Measurements from ENCODE around the gene OR2AT4.
"Not testable (repeated sequence)": the region's sequence is repeated elsewhere in the genome, so short reads cannot be mapped to it uniquely, and the experiment has no call there.

The OR2AT4 gene

DNA sequence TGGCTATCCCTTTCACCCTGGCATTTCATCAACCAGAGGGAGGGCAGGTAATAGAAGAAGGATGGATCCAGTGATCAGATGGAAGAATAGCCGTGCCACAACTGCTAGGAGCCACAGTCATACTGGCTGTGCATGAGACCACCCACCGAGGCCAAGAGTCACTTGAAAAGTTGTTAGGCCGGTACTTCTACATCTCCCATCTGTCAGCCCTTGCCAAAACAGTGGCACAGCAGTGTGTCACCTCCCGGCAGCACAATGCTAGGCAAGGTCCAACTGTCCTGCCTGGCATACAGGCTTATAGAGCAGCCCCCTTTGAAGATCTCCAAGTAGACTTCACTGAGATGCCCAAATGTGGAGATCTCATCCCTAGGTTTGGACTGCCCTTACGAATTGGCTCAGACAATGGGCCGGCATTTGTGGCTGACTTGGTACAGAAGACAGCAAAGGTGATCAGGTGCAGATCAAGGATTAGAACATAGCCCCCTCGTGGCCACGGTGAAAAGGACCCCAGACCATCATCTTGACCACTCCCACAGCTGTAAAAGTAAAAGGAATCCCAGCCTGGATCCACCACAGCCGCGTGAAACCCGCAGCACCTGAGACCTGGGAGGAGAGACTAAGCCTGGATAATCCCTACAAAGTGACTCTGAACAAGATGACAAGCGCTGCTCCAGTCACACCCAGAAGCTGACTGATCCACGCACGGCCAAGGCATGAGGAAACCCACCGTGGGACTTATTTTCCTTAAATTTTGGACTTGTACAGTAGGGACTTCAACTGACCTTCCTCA is 52.1 kb downstream of the OR2AT4 start:
- H3K9ac ChIP-seq (ENCODE audit: low read depth, low read length); H3K27ac ChIP-seq (ENCODE audit: low read depth, low read length); H3K27me3 ChIP-seq (ENCODE audit: control insufficient read depth, insufficient read depth, low read length); H3K36me3 ChIP-seq (ENCODE audit: control insufficient read depth, insufficient read depth, low read length); H3K9me3 ChIP-seq (ENCODE audit: control insufficient read depth, insufficient read depth, low read length); H3K4me3 ChIP-seq (ENCODE audit: low read depth, low read length); H3K4me1 ChIP-seq (ENCODE audit: control insufficient read depth, insufficient read depth, low read length): not testable (repeated sequence)

DNA sequence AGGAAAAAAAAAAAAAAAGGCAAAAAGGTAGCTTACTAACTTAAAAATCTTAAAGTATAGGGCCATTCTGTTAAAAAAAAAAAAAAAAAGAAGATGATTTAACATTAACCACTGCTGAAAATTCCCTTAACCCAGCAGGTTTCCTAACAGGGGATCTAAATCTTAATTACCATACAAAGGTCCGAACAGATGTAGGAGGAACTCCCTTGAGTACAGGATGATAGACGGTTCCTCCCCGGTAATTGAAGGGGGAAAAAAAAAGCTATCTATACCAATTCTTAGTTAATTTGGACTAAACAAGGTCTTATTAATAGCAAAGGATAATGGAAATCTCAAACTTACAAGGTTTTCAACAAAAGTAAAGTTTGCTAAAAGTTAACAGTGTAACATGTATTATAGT is 54.9 kb downstream of the OR2AT4 start:
- H3K4me1 ChIP-seq (ENCODE audit: control insufficient read depth, insufficient read depth, low read length); H3K36me3 ChIP-seq (ENCODE audit: control insufficient read depth, insufficient read depth, low read length); H3K9ac ChIP-seq (ENCODE audit: low read depth, low read length); H3K9me3 ChIP-seq (ENCODE audit: control insufficient read depth, insufficient read depth, low read length); H3K4me3 ChIP-seq (ENCODE audit: low read depth, low read length); H3K27ac ChIP-seq (ENCODE audit: low read depth, low read length); H3K27me3 ChIP-seq (ENCODE audit: control insufficient read depth, insufficient read depth, low read length): not testable (repeated sequence)

DNA sequence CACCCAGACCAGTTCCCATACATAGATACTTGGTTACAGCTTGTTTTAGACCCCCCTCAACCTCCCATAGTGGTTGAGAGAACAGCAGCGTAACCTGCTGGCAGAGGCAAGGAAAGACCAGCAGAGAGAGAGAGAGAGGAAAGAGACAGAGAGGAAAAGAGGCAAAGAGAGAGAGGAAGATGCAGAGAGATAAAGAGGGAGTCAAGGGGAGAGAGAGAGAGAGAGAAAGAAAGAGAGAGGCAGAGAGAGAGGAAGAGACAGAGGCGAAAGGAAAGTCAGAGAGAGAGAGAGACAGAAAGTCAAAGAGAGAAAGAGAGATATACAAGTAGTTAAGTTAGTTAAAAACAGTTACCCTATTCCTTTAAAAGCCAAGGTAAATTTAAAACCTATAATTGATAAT is 55.4 kb downstream of the OR2AT4 start:
- no peaks in the 10 kb centered on the region for H3K36me3 ChIP-seq (ENCODE audit: control insufficient read depth, insufficient read depth, low read length)
- no peak overlapping the region for H3K9ac ChIP-seq (ENCODE audit: low read depth, low read length)
- no peaks in the 10 kb centered on the region for H3K9me3 ChIP-seq (ENCODE audit: control insufficient read depth, insufficient read depth, low read length)
- no peaks in the 10 kb centered on the region for H3K4me1 ChIP-seq (ENCODE audit: control insufficient read depth, insufficient read depth, low read length)
- no peaks in the 10 kb centered on the region for H3K27me3 ChIP-seq (ENCODE audit: control insufficient read depth, insufficient read depth, low read length)
- H3K4me3 ChIP-seq (ENCODE audit: low read depth, low read length) = no peak overlapping the region
- no peak overlapping the region for H3K27ac ChIP-seq (ENCODE audit: low read depth, low read length)

DNA sequence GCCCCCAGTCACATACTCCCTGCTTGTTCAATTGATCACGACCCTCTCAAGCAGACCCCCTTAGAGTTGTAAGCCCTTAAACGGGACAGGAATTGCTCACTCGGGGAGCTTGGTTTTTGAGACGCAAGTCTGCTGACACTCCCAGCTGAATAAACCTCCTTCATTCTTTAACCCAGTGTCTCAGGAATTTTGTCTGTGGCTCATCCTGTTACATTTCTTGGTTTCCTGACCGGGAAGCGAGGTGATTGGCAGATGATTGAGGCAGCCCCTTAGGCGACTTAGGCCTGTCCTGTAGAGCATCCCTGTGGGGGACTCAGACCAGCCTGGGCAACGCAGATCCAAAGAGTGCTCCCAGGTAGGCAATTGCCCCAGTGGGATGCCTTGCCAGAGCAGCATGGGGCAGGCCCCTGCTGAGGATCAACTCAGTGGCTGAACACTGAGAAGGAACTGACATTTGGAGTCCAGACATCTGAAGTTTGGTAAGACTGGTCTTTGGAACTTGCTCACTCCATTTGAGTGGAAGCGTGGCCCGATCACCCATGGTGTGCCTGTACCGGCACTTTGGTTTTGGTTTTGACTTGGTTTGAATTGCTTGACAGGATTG is 56.4 kb downstream of the OR2AT4 start:
- no peak overlapping the region for H3K27ac ChIP-seq (ENCODE audit: low read depth, low read length)
- no peaks in the 10 kb centered on the region for H3K36me3 ChIP-seq (ENCODE audit: control insufficient read depth, insufficient read depth, low read length)
- H3K4me3 ChIP-seq (ENCODE audit: low read depth, low read length) = no peak overlapping the region
- no peak overlapping the region for H3K9ac ChIP-seq (ENCODE audit: low read depth, low read length)
- no peaks in the 10 kb centered on the region for H3K27me3 ChIP-seq (ENCODE audit: control insufficient read depth, insufficient read depth, low read length)
- H3K9me3 ChIP-seq (ENCODE audit: control insufficient read depth, insufficient read depth, low read length) = no peaks in the 10 kb centered on the region
- no peaks in the 10 kb centered on the region for H3K4me1 ChIP-seq (ENCODE audit: control insufficient read depth, insufficient read depth, low read length)

DNA sequence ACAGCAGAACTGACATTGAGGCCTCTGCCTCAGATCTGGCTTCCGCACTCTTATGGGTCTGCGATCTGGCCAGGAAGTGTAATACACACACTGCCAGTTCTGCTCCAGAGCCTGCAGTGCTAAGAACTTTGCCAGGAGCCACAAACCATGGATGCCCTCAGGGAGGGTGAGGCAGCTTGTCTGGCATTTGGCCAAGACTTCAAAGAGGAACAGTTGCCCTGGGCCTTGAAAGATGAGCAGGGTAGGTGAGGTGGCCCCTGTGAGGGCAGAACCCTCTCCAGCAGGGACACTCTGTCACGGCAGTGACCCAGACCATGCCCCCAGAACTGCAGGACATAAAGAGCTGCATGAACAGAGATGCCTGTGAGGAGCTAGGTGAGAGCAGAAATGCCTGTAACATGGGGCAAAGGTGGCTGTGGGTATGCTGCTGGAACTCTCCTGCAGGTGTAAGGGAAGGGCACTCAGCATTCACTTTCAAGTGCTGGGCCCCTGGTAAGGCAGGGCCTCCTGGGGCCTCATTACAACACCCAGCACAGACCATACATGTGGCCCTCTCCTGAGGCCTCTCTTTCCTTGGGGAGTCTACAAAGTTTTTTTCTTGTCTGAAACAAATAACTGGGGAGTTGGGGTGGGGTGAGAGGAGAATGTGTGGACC is 60.6 kb downstream of the OR2AT4 start:
- H3K4me1 ChIP-seq (ENCODE audit: control insufficient read depth, insufficient read depth, low read length) = no peaks in the 10 kb centered on the region
- H3K27me3 ChIP-seq (ENCODE audit: control insufficient read depth, insufficient read depth, low read length) = no peaks in the 10 kb centered on the region
- no peak overlapping the region for H3K4me3 ChIP-seq (ENCODE audit: low read depth, low read length)
- H3K36me3 ChIP-seq (ENCODE audit: control insufficient read depth, insufficient read depth, low read length) = no peaks in the 10 kb centered on the region
- H3K27ac ChIP-seq (ENCODE audit: low read depth, low read length) = no peak overlapping the region
- H3K9ac ChIP-seq (ENCODE audit: low read depth, low read length) = no peak overlapping the region
- H3K9me3 ChIP-seq (ENCODE audit: control insufficient read depth, insufficient read depth, low read length) = no peaks in the 10 kb centered on the region

DNA sequence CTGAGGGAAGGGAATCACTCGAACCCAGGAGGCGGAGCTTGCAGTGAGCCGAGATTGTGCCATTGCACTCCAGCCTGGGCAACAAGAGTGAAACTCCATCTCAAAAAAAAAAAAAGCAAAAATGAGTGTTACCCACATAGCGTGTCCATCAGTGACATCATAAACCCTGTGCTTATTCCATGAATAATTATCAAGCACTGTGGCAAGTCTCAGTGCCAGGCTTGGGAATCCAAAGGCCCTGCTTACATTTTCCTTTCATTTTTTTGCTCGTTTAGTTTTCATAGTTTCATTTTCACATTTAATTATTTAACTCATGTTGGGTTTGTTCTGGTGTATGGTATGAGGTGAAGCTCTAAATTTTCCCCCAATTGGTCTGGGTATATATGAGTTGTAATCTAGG is 61.4 kb downstream of the OR2AT4 start:
- Histone ChIP-seq H3K36me3 (ENCODE audit: control insufficient read depth, insufficient read depth, low read length) (no peaks in the 10 kb centered on the region), H3K9me3 (ENCODE audit: control insufficient read depth, insufficient read depth, low read length) (no peaks in the 10 kb centered on the region), H3K27ac (ENCODE audit: low read depth, low read length) (no peak overlapping the region), H3K4me1 (ENCODE audit: control insufficient read depth, insufficient read depth, low read length) (no peaks in the 10 kb centered on the region), H3K4me3 (ENCODE audit: low read depth, low read length) (no peak overlapping the region), H3K9ac (ENCODE audit: low read depth, low read length) (no peak overlapping the region), H3K27me3 (ENCODE audit: control insufficient read depth, insufficient read depth, low read length) (no peaks in the 10 kb centered on the region)

DNA sequence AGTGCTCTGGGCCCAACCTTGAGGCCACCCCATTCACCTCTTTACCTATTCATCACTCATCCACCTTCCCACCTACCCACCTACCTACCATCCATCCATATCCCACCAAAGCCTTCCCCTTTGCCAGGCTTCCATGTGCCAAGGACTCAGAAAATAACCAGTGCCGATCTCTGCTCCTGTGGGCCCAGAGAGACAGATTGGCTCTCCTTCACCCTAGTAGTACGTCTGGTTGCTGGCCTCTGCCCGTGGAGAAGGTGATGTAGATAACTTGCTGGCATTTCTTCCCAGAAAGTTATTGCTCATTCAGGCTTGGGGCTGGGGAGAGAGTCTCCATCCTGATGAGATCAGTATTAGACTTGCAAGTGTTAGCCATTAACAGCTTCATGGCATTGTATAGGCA is 62.8 kb downstream of the OR2AT4 start:
- Histone ChIP-seq H3K4me1 (ENCODE audit: control insufficient read depth, insufficient read depth, low read length) (no peaks in the 10 kb centered on the region), H3K9ac (ENCODE audit: low read depth, low read length) (no peak overlapping the region), H3K27ac (ENCODE audit: low read depth, low read length) (no peak overlapping the region), H3K4me3 (ENCODE audit: low read depth, low read length) (no peak overlapping the region), H3K9me3 (ENCODE audit: control insufficient read depth, insufficient read depth, low read length) (no peaks in the 10 kb centered on the region), H3K36me3 (ENCODE audit: control insufficient read depth, insufficient read depth, low read length) (no peaks in the 10 kb centered on the region), H3K27me3 (ENCODE audit: control insufficient read depth, insufficient read depth, low read length) (no peaks in the 10 kb centered on the region)

DNA sequence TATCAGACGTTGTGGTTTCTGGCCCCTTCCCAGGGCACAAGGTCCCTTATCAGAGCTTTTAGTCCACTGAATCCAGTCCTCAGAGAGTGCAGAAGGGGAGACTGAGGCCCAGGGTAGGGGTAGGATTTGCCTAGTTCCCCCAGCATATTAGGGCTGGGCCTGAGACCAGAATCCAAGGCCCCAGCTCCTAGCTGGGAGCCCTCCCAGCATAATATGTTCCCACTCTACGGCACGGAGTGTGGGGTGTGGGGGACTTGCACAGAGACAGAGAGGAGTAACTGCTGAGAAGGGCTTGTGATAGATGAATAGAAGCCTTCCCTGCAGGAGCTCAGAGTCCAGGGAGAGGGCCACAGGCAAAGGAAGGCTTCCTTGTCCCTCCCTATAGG is 64.1 kb downstream of the OR2AT4 start:
- H3K36me3 ChIP-seq (ENCODE audit: control insufficient read depth, insufficient read depth, low read length) = no peaks in the 10 kb centered on the region
- H3K9ac ChIP-seq (ENCODE audit: low read depth, low read length) = no peak overlapping the region
- no peak overlapping the region for H3K27ac ChIP-seq (ENCODE audit: low read depth, low read length)
- H3K4me3 ChIP-seq (ENCODE audit: low read depth, low read length) = no peak overlapping the region
- H3K4me1 ChIP-seq (ENCODE audit: control insufficient read depth, insufficient read depth, low read length) = no peaks in the 10 kb centered on the region
- no peaks in the 10 kb centered on the region for H3K9me3 ChIP-seq (ENCODE audit: control insufficient read depth, insufficient read depth, low read length)
- no peaks in the 10 kb centered on the region for H3K27me3 ChIP-seq (ENCODE audit: control insufficient read depth, insufficient read depth, low read length)

DNA sequence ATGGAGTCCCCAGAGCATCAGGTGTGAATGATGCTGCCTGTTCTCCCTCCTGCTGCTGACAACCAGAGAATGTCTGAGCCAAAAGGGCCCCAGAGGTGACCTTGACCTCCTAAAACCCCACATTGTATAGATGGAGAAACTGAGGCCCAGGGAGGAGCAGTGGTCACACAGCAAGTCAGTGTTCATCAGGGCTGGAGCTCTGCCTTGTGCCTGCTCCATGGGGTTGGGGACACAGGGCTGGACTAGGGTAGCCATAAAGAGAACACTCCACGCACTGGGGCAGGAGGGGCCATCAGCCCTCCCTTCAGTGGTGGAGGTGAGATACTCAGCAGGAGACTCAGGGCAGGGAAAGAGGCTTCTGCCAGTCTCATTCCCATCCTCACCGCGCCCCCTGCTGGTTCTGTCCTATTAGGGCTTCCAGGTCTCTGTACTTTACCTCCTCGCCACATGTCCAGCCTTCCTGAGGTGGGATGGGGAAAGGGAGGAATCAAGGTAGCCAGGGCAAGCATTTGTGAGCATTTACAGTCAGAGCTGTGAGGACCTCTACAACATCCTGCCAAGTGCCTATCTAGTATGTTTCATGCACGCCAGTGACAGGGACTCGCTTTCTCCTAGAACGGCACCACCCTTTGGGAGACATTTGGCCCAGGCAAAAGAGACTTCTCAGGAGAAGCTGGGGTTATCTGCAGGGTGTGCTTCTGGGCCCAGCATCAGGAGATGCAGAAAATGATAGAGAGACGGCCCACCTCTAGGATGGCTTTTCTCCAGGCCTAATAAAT is 64.7 kb downstream of the OR2AT4 start:
- H3K27ac ChIP-seq (ENCODE audit: low read depth, low read length) = no peak overlapping the region
- no peaks in the 10 kb centered on the region for H3K36me3 ChIP-seq (ENCODE audit: control insufficient read depth, insufficient read depth, low read length)
- H3K4me1 ChIP-seq (ENCODE audit: control insufficient read depth, insufficient read depth, low read length) = no peaks in the 10 kb centered on the region
- H3K9ac ChIP-seq (ENCODE audit: low read depth, low read length) = no peak overlapping the region
- H3K27me3 ChIP-seq (ENCODE audit: control insufficient read depth, insufficient read depth, low read length) = no peaks in the 10 kb centered on the region
- no peaks in the 10 kb centered on the region for H3K9me3 ChIP-seq (ENCODE audit: control insufficient read depth, insufficient read depth, low read length)
- H3K4me3 ChIP-seq (ENCODE audit: low read depth, low read length) = no peak overlapping the region

All from HUES48 (cell line).